ENCODE results near the gene PSENEN. TPM values are rescaled to one million over a fixed set of nuclear protein-coding genes. Genes with fewer than 3 reads are reported as not detected.

Gene PSENEN
- total and polyA plus RNA-seq, 2 experiments from 2014 or later: 39.1 to 106 TPM

DNA sequence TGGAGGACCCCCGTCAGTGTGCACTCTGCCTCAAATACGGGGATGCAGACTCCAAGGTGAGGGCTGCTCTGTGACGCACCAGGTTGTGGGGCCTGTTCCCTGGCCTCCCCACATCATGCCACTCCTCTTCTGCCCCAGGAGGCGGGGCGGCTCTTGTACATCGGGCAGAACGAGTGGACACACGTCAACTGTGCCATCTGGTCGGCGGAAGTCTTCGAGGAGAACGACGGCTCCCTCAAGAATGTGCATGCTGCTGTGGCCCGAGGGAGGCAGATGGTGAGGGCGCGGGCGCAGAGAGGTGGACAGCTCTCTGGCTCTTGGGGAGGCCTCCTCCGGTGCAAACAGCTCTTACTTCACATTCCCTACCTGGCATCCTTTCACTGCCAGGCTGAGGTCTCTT, 16.4 kb upstream of the PSENEN start:
- 97% methylated on average over 18 of the region's 18 CpGs for WGBS (ENCODE audit: low lambda C conversion rate, missing lambda C conversion rate)
- DNase-seq (ENCODE audit: low spot score): no peak
- TF ChIP-seq EZH2phosphoT487 (IDR thresholded peaks at IDR 0.05; ENCODE audit: low read depth, severe bottlenecking, unreplicated experiment): no peak
- no peak for TF ChIP-seq EZH2 (IDR thresholded peaks at IDR 0.05; ENCODE audit: borderline replicate concordance)
- TF ChIP-seq, protein P1, sequence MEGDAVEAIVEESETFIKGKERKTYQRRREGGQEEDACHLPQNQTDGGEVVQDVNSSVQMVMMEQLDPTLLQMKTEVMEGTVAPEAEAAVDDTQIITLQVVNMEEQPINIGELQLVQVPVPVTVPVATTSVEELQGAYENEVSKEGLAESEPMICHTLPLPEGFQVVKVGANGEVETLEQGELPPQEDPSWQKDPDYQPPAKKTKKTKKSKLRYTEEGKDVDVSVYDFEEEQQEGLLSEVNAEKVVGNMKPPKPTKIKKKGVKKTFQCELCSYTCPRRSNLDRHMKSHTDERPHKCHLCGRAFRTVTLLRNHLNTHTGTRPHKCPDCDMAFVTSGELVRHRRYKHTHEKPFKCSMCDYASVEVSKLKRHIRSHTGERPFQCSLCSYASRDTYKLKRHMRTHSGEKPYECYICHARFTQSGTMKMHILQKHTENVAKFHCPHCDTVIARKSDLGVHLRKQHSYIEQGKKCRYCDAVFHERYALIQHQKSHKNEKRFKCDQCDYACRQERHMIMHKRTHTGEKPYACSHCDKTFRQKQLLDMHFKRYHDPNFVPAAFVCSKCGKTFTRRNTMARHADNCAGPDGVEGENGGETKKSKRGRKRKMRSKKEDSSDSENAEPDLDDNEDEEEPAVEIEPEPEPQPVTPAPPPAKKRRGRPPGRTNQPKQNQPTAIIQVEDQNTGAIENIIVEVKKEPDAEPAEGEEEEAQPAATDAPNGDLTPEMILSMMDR (IDR thresholded peaks at IDR 0.05; ENCODE audit: poor library complexity): no peak
- Histone ChIP-seq H2AFZ (no peak overlapping the region), H3K4me1 (ENCODE audit: insufficient read depth) (no peaks in the 10 kb centered on the region), H3K27ac (no peak overlapping the region), H3K79me2 (no peaks in the 10 kb centered on the region), H3K36me3 (replicated peaks; ENCODE audit: insufficient read depth, low read depth) (no peaks in the 10 kb centered on the region), H4K20me1 (ENCODE audit: insufficient read depth, poor library complexity, severe bottlenecking) (no peaks in the 10 kb centered on the region), H3K4me3 (no peak overlapping the region), H3K9me2 (replicated peaks; ENCODE audit: insufficient read depth) (no peaks in the 10 kb centered on the region), H3K4me2 (no peak overlapping the region), H3K9me3 (ENCODE audit: low read depth) (no peaks in the 10 kb centered on the region), H3K27me3 (no peaks in the 10 kb centered on the region)

GRCh38 chr19:35729763-35730162, 15.7 kb upstream of the PSENEN start:
- no peak for DNase-seq (ENCODE audit: low spot score)
- no peaks in the 10 kb centered on the region for H3K27me3 ChIP-seq
- 87% methylated on average over 11 of the region's 11 CpGs for WGBS (ENCODE audit: low lambda C conversion rate, missing lambda C conversion rate)
- no peaks in the 10 kb centered on the region for H3K9me2 ChIP-seq (replicated peaks; ENCODE audit: insufficient read depth)
- no peaks in the 10 kb centered on the region for H3K9me3 ChIP-seq (ENCODE audit: low read depth)
- no peak overlapping the region for H2AFZ ChIP-seq
- H3K4me2 ChIP-seq: no peak overlapping the region
- H3K27ac ChIP-seq: no peak overlapping the region
- no peaks in the 10 kb centered on the region for H3K36me3 ChIP-seq (replicated peaks; ENCODE audit: insufficient read depth, low read depth)
- no peaks in the 10 kb centered on the region for H3K79me2 ChIP-seq
- no peak overlapping the region for H3K4me3 ChIP-seq
- no peaks in the 10 kb centered on the region for H4K20me1 ChIP-seq (ENCODE audit: insufficient read depth, poor library complexity, severe bottlenecking)
- H3K4me1 ChIP-seq (ENCODE audit: insufficient read depth): no peaks in the 10 kb centered on the region
- TF ChIP-seq EZH2 (IDR thresholded peaks at IDR 0.05; ENCODE audit: borderline replicate concordance) (no peak), EZH2phosphoT487 (IDR thresholded peaks at IDR 0.05; ENCODE audit: low read depth, severe bottlenecking, unreplicated experiment) (no peak)
- TF ChIP-seq, protein P1 (IDR thresholded peaks at IDR 0.05; ENCODE audit: poor library complexity): no peak

- Histone ChIP-seq H3K79me2 (no peaks in the 10 kb centered on the region), H3K9me3 (ENCODE audit: low read depth) (no peaks in the 10 kb centered on the region), H3K27me3 (no peaks in the 10 kb centered on the region), H3K27ac (no peak overlapping the region), H2AFZ (no peak overlapping the region), H3K9me2 (replicated peaks; ENCODE audit: insufficient read depth) (no peaks in the 10 kb centered on the region), H3K4me2 (no peak overlapping the region), H3K4me1 (ENCODE audit: insufficient read depth) (no peaks in the 10 kb centered on the region), H4K20me1 (ENCODE audit: insufficient read depth, poor library complexity, severe bottlenecking) (no peaks in the 10 kb centered on the region), H3K4me3 (no peak overlapping the region), H3K36me3 (replicated peaks; ENCODE audit: insufficient read depth, low read depth) (no peaks in the 10 kb centered on the region)
- no peak for DNase-seq (ENCODE audit: low spot score)
- TF ChIP-seq, protein P1 (IDR thresholded peaks at IDR 0.05; ENCODE audit: poor library complexity): no peak
- TF ChIP-seq EZH2 (IDR thresholded peaks at IDR 0.05; ENCODE audit: borderline replicate concordance): no peak
- no peak for TF ChIP-seq EZH2phosphoT487 (IDR thresholded peaks at IDR 0.05; ENCODE audit: low read depth, severe bottlenecking, unreplicated experiment)
- WGBS (ENCODE audit: low lambda C conversion rate, missing lambda C conversion rate): 94% methylated on average over 18 of the region's 18 CpGs
These were observed 15.1 kb upstream of the PSENEN start for GRCh38 chr19:35730326-35730725.

GRCh38 chr19:35731353-35731752, 14.1 kb upstream of the PSENEN start:
- no peaks in the 10 kb centered on the region for H3K36me3 ChIP-seq (replicated peaks; ENCODE audit: insufficient read depth, low read depth)
- H4K20me1 ChIP-seq (ENCODE audit: insufficient read depth, poor library complexity, severe bottlenecking): no peaks in the 10 kb centered on the region
- H3K27me3 ChIP-seq: no peaks in the 10 kb centered on the region
- 90% methylated on average over 5 of the region's 9 CpGs for WGBS (ENCODE audit: low lambda C conversion rate, missing lambda C conversion rate)
- no peak for DNase-seq (ENCODE audit: low spot score)
- H3K4me2 ChIP-seq: no peak overlapping the region
- no peaks in the 10 kb centered on the region for H3K4me1 ChIP-seq (ENCODE audit: insufficient read depth)
- TF ChIP-seq, protein P1 (IDR thresholded peaks at IDR 0.05; ENCODE audit: poor library complexity): no peak
- no peak for TF ChIP-seq EZH2phosphoT487 (IDR thresholded peaks at IDR 0.05; ENCODE audit: low read depth, severe bottlenecking, unreplicated experiment)
- TF ChIP-seq EZH2 (IDR thresholded peaks at IDR 0.05; ENCODE audit: borderline replicate concordance): no peak
- H3K4me3 ChIP-seq: no peak overlapping the region
- no peak overlapping the region for H3K27ac ChIP-seq
- no peaks in the 10 kb centered on the region for H3K9me3 ChIP-seq (ENCODE audit: low read depth)
- no peak overlapping the region for H2AFZ ChIP-seq
- no peaks in the 10 kb centered on the region for H3K9me2 ChIP-seq (replicated peaks; ENCODE audit: insufficient read depth)
- no peaks in the 10 kb centered on the region for H3K79me2 ChIP-seq
